K562 treated with DMSO at 1 percent for 4 hours (cell line): ENCODE data around the gene AMER3. TPM values are rescaled to one million over a fixed set of nuclear protein-coding genes. Genes with fewer than 3 reads are reported as not detected.

Source experiments
- total RNA-seq: library from RNA; unstranded; fragments of 300-600 nt; gene quantifications from 2 replicates; pipeline ENCODE4 v1.2.3, GENCODE V29; 2022; ENCODE audit not compliant: insufficient read depth

AMER3 gene
- not detected in 2 replicates for total RNA-seq

GRCh38 chr2:130755256-130756052, at the start of gene AMER3:
TSS of gene AMER3 (plus strand) at chr2:130755540. CDS start at chr2:130762073, 6,533 bp downstream.

DNA sequence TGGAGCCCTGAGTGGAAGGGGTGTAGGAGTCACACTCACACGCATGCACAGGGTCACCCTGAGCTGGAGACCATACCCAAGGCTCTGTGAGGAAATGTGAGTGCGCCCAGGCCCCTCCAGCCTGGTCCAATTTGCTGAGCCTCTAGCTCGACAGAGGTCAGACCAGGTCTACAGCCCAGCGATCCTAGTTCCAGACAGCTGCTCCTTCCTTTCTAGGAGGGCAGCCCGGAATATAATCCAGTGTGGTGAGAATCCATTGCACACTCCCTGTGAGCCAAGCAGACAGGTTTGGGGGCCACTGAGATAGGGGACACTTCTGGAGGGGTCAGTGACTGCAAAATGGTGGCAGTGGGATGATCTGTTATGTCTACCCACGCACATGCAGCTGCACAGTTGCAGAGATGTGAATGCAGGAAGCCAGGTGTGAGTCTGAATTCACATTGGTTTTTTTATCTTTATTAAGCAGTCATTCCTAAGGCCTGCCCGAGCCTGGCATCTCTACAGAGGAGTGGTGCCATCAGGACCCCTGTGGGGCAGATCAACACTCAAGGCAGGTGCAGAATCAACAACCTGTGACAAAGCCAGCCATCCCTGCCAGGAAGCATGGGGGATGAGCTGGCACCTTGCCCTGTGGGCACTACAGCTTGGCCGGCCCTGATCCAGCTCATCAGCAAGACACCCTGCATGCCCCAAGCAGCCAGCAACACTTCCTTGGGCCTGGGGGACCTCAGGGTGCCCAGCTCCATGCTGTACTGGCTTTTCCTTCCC, 26.6 kb upstream of the AMER3 start, which contains the start of gene GPR148:
Gene GPR148 (plus strand): TSS at position 522 of the 768 bp plus-strand sequence. CDS start 82 bp downstream, at position 604.

Other genes starting within 250 kb of the AMER3 start
- not detected in 2 replicates for gene POTEI, start 246.2 kb upstream of the AMER3 start, total RNA-seq
- not detected in 2 replicates for gene CFC1B, start 234.3 kb upstream of the AMER3 start, total RNA-seq
- not detected in 2 replicates for gene CFC1, start 156.0 kb upstream of the AMER3 start, total RNA-seq
- gene POTEJ, start 144.1 kb upstream of the AMER3 start, total RNA-seq, result not detected in 2 replicates
- gene GPR148, start 26.5 kb upstream of the AMER3 start, total RNA-seq, result not detected in 2 replicates
- gene ARHGEF4, start 81.4 kb downstream of the AMER3 start, total RNA-seq, result not detected in 2 replicates